COLO829 (cell line): Measurements from ENCODE around the gene ZBTB48.

Source experiments
- DNase-seq: peaks from one replicate; pipeline ENCODE4 v3.0.0; 2012; ENCODE audit warnings: low spot score

Gene ZBTB48

GRCh38 chr1:6612641-6613360 lies 33.0 kb downstream of the ZBTB48 start:
- no peak for DNase-seq

- DNase-seq, result peak; percentile 99
Observed at GRCh38 chr1:6613361-6614018, 33.7 kb downstream of the ZBTB48 start, which contains the start of gene PHF13. TSS of gene PHF13 (plus strand) at chr1:6613731. CDS start at chr1:6614067, 336 bp downstream.

GRCh38 chr1:6614019-6614928 lies 34.5 kb downstream of the ZBTB48 start:
- DNase-seq, result no peak

- DNase-seq, result no peak
Observed at GRCh38 chr1:6614929-6615785, 35.4 kb downstream of the ZBTB48 start.

GRCh38 chr1:6619045-6619444 lies 39.3 kb downstream of the ZBTB48 start:
- no peak for DNase-seq

- DNase-seq, result no peak
Observed at GRCh38 chr1:6621429-6622391, 41.9 kb downstream of the ZBTB48 start.

- DNase-seq, result no peak
Observed at GRCh38 chr1:6622396-6623152, 42.8 kb downstream of the ZBTB48 start.

GRCh38 chr1:6623269-6623965 lies 43.6 kb downstream of the ZBTB48 start:
- DNase-seq, result no peak

- peak; percentile 65 for DNase-seq
Observed at GRCh38 chr1:6624710-6625583, 45.2 kb downstream of the ZBTB48 start, which contains the start of gene THAP3. TSS of gene THAP3 (plus strand) at chr1:6624868. CDS start at chr1:6625219, 351 bp downstream.

- no peak for DNase-seq
Observed at GRCh38 chr1:6625584-6626149, 45.9 kb downstream of the ZBTB48 start.

GRCh38 chr1:6627031-6627430 lies 47.2 kb downstream of the ZBTB48 start:
- no peak for DNase-seq

GRCh38 chr1:6627841-6628545 lies 48.2 kb downstream of the ZBTB48 start:
- no peak for DNase-seq

- no peak for DNase-seq
Observed at GRCh38 chr1:6628971-6629479, 49.2 kb downstream of the ZBTB48 start.

- DNase-seq, result no peak
Observed at GRCh38 chr1:6630027-6630426, 50.2 kb downstream of the ZBTB48 start.

GRCh38 chr1:6631058-6631457 lies 51.3 kb downstream of the ZBTB48 start:
- DNase-seq, result no peak
